AG08395 (cell line): Measurements from ENCODE around the gene ARMC3.
"Not testable (repeated sequence)": the region's sequence is repeated elsewhere in the genome, so short reads cannot be mapped to it uniquely, and the experiment has no call there.

Experiments used
- DNase-seq: peaks from one replicate; pipeline ENCODE4 v3.0.0; 2012; ENCODE audit warnings: mixed read lengths, low spot score

ARMC3 gene, protein sequence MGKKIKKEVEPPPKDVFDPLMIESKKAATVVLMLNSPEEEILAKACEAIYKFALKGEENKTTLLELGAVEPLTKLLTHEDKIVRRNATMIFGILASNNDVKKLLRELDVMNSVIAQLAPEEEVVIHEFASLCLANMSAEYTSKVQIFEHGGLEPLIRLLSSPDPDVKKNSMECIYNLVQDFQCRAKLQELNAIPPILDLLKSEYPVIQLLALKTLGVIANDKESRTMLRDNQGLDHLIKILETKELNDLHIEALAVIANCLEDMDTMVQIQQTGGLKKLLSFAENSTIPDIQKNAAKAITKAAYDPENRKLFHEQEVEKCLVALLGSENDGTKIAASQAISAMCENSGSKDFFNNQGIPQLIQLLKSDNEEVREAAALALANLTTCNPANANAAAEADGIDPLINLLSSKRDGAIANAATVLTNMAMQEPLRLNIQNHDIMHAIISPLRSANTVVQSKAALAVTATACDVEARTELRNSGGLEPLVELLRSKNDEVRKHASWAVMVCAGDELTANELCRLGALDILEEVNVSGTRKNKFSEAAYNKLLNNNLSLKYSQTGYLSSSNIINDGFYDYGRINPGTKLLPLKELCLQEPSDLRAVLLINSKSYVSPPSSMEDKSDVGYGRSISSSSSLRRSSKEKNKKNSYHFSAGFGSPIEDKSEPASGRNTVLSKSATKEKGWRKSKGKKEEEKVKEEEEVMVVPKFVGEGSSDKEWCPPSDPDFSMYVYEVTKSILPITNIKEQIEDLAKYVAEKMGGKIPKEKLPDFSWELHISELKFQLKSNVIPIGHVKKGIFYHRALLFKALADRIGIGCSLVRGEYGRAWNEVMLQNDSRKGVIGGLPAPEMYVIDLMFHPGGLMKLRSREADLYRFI

DNA sequence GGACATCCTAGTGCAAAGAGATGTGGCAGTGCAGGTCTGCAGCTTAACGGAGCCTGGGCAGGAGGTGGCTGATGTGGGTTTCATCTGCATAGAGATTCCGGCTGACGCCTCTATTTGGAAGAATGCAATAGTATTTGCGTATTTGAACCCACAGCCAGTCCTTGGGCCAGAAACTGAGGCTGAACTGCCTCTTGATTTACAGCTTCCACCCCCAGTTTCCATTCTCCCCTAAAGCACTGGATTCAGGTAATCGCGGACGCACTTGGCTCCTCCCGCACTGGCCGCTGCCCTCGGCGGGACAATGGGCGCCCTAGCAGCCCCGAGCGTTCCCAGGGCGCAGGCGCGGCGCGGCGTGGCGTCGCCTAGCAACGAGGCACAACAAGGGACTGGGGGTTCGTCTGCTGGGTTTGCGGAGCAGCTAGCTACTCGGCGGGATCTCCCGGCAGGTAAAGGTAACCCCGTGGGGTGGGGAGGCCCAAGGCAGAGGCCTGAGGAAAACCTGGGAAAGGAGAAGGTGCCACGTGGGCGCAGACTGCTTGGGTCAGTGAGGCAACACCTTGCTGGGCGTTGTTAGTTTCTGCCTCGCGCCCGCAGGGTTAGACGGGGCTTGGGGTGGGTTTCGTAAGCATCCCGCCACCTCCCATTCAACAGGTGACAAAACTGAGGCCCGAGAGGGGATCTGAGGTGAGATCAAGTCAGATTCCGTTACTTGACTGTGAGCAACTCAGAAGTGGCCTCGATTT is at the start of gene ARMC3:
Gene ARMC3 (plus strand): TSS at position 393 of the 743 bp plus-strand sequence. CDS start 3,944 bp downstream, outside the sequence.
- DNase-seq, result peak; percentile 40

DNA sequence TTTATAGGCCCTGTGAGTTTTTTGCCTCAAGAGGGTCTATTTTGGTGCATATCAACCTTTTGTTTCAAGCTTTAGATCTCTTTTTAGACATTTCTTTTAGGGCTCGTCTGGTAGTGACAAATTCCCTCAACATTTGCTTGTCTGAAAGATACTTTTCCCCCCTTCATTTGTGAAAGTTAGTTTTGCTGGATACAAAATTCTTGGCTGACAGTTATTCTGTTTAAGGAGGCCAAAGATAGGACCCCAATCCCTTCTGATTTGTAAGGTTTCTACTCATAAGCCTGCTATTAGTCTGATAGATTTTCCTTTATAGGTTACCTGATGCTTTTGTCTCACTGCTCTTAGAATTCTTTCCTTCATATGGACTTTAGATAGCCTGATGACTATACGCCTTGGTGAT is 36.1 kb upstream of the ARMC3 start:
- DNase-seq, result no peak

DNA sequence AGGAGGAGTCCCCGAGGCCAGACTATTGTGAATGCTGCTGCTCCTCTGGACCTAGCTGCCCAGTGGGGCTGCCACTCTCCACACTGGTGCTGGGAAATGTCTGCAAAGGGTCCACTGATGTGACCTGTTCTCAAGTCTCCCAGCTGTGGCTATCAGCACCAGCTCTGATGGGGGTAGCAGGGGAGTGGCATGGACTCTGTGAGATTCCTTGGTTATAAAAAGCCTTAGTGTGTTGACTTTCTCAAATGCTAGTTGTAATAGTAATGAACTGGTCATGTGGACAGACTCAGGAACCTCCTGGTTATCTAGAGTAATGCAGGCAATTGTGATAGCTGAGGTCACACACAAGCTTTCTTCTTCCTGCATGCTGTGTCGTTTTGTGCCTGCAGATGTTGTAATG is 34.1 kb upstream of the ARMC3 start:
- no peak for DNase-seq

DNA sequence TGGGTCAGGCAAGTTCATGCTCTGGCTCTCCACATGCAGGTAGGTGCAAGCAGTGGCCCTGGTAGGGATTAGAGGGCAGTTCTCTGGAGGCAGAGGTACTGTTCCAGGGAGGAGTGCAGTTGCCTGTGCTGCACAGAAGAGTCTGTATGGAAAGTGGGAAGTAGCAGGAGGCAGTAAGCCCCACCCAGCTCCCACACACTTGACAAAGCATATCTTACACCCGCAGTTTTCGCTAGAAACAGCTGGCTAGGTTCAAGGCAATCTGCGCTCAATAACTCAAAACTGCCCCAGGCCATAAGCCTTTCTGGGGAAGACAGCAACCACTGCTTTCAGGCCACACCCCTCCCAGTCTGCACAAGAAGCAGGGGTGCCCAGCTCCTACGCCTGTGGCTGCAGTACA is 33.1 kb upstream of the ARMC3 start:
- DNase-seq, result no peak

DNA sequence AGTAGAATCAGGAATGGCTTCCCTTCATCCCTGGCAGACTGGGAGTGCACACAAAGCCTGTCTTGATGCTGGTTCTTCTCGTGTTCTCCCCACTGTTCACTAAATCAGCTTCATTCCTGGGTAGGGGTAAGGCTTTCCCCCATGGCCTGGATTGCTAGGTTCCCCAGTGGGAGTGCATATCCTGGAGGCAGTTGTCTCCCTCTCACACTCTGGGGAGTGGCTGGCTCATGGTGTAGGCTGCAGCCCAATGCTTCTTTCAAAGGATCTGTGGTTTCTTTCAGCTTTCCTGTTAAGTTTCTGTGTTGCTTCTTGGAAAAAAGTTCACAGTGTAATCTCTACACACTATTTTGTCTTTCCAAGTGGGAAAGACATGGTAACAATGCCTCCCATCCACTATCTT is 32.6 kb upstream of the ARMC3 start:
- DNase-seq, result no peak

DNA sequence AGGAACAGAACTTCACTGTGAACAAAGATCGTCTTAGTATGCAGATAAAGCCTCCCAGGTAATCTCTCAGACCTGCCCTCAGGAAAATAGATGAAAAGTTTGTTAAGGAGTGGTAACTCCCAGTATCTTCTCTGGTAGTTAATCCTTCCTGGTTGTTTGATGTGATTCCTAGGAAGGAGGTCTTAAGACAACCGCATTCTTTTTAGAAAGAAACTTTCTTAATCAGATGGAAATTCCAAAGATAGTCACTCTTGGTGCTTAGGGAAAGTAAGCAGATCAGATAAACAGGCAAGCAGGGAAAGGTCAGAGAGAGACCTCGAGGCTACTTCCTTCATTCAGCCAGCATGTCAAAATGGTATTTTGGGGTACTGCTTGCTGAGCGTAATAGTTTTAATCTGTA is 30.5 kb upstream of the ARMC3 start:
- DNase-seq, result no peak

DNA sequence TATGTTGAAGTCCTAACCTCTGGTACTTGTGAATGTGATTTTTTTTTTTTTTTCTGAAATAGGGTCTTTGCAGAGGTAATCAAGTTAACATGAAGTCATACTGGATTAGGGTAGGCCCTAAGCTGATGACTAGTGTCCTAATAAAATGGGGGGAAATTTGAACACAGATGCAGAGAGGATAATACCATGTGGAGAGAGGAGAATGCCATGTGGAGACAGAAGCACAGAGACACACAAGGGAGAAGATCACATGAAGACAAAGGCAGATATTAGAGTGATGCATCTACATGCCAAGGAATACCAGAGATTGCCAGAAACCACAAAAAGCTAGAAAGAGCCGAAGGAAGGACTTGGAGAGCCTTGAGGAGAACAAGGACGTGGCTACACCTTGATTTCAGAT is 28.5 kb upstream of the ARMC3 start:
- DNase-seq, result no peak

DNA sequence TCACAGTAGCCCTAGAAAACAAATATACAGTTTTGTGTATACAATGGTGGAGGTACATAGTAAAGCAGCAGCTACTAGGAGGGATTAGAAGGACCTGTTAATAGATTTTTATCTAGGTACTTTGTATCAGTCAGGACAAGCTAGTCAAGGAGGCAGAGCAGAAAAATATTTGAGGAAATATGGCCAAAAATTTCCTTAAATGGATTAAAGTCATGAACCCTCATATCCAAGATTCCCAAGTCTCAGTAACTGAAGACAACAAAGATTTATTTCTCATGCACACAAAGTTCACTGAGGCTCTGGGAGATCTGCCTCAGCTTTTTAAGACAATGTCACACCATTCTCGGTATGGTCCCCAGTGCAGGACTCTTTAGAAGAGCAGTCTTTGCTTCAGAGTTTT is 28.1 kb upstream of the ARMC3 start:
- DNase-seq, result no peak

DNA sequence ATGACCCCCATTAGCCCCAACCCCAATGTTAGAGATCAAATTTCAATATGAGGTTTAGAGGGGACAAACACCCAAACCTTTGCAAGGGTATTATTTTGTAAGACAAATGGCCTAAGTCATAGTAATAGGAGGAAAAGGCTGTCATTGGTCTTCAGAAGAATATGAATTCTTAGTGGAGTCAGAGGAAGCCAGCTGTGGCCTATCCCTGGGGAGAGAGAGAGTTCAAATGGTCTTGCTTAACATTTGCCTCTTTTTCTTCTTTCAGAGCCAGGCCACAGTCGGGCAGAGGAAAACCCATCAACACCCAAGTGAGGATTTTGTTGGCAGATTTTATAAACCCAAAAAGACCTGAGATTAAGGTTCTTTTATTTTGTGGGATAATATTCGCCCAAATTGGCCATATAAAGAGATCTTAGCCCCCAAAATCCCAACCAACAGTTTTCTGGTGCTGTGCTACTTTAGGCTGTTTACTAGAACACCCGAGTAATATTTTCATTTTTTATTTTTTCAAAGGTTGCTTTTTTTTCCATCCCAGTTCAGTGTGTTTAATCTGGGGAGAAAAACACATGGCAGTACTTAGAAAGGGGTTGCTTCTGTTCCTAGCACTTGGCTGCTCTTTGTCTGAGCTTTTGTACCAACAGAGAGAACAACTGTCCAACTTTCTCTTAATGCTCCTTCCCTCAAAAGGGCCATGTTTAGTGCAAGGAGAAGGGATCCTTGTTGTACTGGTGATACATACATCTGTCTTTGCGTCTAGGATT is 26.8 kb upstream of the ARMC3 start:
- DNase-seq, result no peak

DNA sequence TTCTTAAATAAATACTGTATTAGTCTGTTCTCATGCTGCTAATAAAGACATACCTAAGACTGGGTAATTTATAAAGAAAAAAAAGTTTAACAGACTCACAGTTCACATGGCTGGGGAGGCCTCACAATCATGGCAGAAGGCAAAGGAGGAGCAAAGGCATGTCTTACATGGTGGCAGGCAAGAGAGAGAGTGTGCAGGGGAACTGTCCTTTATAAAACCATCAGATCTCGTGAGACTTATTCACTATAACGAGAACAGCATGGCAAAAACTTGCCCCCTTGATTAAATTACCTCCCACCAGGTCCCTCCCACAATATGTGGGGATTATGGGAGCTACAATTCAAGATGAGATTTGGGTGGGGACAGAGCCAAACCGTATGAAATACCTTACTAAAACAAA is 25.7 kb upstream of the ARMC3 start:
- DNase-seq, result not testable (repeated sequence)

DNA sequence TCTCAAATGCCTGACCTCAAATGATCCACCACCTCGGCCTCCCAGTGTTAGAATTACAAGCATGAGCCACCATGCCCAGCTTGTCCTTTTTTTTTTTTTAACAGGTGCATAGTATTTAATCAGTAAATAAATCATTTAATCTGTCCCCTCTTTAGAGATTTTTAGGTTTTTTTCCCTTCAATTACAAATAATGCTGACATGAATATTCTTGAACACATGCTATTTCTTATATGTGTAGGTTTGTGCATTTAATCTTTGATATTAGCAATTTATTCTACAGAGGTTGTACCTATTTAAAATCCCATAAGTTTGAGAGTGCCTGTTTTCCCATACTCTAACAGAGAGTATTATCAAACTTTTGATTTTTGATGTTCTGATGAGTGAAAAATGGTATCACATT is 24.2 kb upstream of the ARMC3 start:
- no peak for DNase-seq

DNA sequence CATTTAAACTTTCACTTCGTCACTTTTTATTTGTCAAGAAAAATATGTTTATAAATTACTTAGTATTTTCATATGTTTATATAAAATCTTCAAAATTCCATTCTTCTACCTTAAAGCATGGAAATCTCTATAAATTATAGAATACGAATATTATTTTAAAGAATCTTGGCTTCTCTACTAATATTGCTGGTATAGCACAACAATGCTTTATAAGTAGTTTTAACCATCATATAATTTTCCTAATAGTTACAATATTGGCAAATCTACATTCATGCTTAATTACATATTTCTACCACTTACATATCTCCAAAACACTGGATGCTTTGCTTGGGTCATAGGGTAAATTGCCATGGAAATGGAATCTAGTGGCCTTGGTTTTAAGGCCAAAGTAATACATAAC is 21.1 kb upstream of the ARMC3 start:
- no peak for DNase-seq

DNA sequence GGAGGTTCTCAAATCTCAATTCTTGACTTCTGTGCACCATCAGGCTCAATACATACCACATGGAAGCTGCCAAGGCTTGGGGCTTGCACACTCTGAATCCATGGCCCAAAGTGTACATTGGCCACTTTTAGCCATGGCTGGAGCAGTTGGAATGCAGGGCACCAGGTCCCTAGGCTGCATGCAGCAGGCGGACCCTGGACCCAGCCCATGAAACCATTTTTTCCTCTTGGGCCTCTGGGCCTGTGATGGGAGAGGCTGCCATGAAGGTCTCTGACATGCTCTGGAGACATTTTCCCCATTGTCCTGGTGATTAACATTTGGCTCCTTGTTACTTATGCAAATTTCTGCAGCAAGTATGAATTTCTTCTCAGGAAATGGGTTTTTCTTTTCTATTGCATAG is 19.0 kb upstream of the ARMC3 start:
- no peak for DNase-seq

DNA sequence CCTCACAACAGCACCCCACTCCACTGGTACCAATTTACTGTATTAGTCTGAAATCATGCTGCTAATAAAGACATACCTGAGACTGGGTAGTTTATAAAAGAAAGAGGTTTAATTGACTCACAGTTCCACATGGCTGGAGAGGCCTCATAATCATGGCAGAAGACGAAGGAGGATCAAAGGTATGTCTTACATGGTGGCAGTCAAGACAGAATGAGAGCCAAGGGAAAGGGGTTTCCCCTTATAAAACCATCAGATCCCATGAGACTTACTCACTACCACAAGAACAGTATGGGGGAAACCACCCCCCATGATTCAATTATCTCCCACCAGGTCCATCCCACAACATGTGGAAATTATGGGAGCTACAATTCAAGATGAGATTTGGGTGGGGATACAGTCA is 18.2 kb upstream of the ARMC3 start:
- DNase-seq, result not testable (repeated sequence)

DNA sequence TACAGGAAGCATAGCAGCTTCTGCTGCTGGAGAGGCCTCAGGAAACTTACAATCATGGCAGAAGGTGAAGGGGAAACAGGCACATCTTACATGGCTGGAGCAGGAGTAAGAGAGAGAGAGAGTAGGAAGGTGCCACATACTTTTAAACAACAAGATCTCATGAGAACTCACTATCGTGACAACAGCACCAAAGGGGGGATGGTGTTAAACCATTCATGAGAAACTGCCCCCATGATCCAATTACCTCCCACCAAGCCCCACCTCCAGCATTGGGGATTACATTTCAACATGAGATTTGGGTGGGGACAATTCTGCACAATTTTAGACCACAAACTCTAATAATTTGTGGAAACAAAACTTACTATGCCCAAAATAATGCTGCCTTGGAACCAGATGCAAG is 16.8 kb upstream of the ARMC3 start:
- DNase-seq, result no peak

DNA sequence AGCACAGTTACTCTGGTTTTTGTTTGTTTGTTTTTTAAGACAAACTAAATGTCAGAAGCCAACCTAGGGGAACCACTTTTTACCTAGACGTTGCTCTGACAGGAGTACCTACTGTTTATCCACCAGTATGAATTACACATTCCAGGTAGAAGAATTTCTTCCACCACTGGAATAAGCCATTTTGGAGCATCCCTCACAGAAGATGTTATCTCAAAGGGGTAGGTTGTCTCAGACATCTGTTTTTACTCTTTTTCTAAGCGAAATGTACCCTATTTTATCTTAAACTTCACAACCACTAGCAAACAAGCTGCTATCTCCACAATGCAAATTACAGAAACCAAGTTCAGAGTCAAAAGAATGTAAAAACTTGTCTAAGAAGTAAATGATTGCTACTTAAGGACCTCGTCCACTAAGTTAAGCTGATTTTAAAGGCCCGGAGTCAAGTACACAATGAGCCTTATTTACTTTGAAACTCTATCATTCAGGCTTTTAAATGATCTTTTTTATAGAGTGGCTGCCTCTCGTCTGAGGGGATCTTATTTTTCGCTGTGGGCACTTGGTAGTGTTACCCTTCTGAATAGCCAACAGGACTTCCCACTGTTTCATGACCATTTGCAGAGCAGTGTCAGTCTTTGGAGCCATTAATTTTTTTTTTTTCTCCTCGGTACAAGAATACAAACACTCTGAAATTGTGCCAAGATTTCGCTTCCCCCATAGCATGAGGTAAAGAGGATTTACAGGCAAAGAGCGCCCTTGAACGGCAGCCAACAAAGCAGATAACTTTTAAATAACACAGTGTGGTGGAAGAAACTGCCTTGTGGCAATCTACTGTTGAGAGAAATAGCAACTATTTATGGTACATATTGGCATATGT is 15.7 kb upstream of the ARMC3 start:
- DNase-seq, result no peak

DNA sequence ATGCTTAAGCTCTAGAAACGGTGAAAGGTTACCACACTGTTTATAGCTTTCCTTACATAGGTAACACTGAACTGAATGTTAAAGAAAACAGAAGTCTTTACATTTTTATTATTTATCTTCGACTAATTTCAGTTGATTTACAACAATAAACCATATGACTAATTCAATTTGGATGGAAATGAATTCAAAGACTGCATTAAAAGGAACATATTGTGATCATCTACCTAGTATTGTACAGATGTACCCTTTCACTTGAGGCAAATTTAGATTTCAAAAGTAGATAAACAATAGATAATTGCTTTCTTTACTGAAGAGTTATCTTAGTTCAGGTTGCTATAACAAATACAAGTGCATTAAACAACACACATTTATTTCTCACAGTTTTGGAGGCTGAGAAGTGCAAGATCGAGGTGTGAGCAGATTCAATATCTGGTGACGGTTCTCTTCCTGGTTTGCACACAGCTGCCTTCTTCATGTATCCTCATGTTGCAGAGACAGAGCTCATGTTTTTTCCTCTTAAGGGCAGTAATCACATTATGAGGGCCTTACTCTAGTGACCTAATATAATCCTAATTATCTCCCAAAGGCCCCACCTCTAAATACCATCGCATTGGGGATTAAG is 15.0 kb upstream of the ARMC3 start:
- DNase-seq, result no peak

DNA sequence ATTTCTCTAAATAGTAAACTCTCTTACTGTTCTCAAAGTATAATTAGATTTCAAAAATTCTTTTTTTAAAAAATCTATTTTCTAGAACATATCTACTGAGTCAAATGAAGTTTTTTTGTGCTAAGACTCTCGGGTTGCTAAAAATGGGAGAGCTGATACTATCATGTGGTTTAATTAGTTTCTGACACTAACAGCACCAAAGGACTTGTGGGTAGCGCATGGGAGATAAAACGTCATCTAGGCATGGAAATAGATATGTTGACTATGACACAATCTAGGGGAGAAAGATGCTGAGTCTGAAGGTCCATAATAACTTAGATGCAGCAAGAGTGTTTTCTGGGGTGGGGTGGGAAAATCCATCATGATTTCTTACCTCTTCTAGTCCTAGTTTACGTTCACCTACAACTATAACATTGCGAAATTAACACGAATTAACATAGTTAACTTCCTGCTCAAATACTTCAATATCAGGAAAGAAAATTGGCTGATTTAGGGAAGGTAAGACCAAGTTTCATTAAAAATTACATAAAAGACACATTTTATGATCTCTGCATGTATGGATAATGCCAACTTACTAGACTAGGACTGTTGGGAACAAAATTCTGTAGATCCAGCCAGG is 14.3 kb upstream of the ARMC3 start:
- DNase-seq, result no peak

DNA sequence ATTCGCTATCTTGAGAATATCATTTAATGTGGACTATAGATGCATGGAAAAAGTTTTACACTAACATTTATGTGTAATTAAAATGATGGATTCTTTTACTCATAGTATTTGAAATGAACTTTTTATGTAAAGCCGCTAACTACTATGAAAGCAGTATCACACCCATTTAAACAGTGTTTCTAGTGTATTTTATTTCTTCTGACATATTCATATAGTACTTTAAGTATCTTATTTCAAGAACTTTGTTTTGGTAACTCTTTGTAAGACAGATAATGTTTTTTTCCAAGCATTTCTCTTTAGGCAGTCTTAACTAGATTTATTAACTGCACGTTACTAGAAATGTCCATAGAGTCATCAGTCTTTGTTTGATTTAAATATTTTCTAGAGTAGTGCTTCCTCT is 12.5 kb upstream of the ARMC3 start:
- DNase-seq, result no peak

DNA sequence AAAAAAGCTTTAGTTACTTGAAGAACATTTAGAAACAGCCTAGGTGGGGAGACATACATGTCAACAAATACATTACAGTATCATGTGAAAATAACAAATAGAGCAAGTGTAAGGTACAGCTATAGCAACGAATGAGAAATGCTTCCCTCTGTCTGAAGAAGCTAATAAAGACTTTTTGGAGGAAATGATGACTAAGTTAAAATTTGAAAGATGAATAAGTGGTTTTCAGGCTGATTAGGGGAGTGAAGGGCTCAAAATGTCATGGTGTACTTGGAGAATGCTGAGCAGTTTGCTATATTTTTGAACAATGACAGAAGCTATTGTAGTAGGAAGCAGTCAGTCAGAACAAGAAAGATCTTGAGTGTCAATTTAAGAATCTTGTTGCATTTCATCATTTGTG is 2.8 kb upstream of the ARMC3 start:
- DNase-seq, result no peak
